OCI-LY3 (cell line): ENCODE data around the gene SPDYE1.

Experiments
- EZH2phosphoT487 ChIP-seq: fragments of 200-600 bp; shearing (Covaris generic); IDR thresholded peaks from 2 replicates; pipeline ENCODE4 v1.6.1; 2018; ENCODE audit warnings: antibody characterized with exemption, mixed run types, low read depth
- TF ChIP-seq, protein P1 (sequence below): fragments of 200-600, 300-600 bp; sonication (generic); IDR thresholded peaks from 2 replicates; pipeline ENCODE4 v1.5.1; 2014; ENCODE audit warnings: antibody characterized with exemption, low read length, low read depth

DNA sequence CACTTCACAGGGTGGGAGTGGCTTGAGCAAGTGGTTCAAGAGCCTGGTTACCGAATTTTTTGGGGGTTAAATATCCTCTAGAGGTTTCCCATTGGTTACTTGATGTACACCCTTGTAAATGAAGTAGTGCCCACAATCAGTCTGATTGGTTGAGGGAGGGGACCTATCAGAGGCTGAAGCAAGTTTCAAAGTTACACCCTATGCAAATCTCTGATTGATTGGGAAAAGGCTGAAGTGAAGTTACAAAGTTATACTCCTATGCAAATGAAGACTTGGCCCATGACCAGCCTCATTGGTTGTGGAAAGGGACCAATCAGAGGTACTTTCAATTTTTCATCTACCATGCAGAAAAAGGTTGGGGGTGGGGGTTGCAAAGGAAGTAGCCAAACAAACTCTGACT lies 36.8 kb upstream of the SPDYE1 start:
- TF ChIP-seq, protein P1, sequence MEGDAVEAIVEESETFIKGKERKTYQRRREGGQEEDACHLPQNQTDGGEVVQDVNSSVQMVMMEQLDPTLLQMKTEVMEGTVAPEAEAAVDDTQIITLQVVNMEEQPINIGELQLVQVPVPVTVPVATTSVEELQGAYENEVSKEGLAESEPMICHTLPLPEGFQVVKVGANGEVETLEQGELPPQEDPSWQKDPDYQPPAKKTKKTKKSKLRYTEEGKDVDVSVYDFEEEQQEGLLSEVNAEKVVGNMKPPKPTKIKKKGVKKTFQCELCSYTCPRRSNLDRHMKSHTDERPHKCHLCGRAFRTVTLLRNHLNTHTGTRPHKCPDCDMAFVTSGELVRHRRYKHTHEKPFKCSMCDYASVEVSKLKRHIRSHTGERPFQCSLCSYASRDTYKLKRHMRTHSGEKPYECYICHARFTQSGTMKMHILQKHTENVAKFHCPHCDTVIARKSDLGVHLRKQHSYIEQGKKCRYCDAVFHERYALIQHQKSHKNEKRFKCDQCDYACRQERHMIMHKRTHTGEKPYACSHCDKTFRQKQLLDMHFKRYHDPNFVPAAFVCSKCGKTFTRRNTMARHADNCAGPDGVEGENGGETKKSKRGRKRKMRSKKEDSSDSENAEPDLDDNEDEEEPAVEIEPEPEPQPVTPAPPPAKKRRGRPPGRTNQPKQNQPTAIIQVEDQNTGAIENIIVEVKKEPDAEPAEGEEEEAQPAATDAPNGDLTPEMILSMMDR = no peak
- TF ChIP-seq EZH2phosphoT487 = no peak
